A549 (cell line): Measurements from ENCODE around the gene BCL2L2. TPM values are rescaled to one million over a fixed set of nuclear protein-coding genes. Genes with fewer than 3 reads are reported as not detected.
A peak's percentile ranks its signal among the peaks of the same experiment; 100 is the strongest.

ENCODE experiments used
- ATAC-seq, 2 experiments: fragments of 200-7000 bp in 1 of 2; fragments of >200 bp in 1 of 2; cut with Nextera tagmentation in 1 of 2; cut with Tn5 transposase in 1 of 2; 3 replicates each; pipeline versions ENCODE4 v1.8.0 to v1.9.1; 2018 to 2020; ENCODE audit warnings: mild to moderate bottlenecking in 1 of 2, moderate library complexity in 1 of 2
- CTCF ChIA-PET: fragments of 300-600 bp; sonication (Branson Sonifier 250); formaldehyde crosslinking; extraction: SDS; loops from one replicate; lab custom pipeline; 2021; ENCODE audit warnings: antibody characterized with exemption, inconsistent platforms; lab: Yijun Ruan, JAX
- POLR2A ChIA-PET: fragments of 350-600 bp; formaldehyde crosslinking; extraction: SDS; loops from one replicate; lab custom pipeline; 2021; ENCODE audit warnings: antibody characterized with exemption, inconsistent platforms; lab: Yijun Ruan, JAX
- DNase-seq, 2 experiments: peaks; one replicate each; pipeline versions ENCODE4 v3.0.0 to v3.0.0-alpha.2; 2011 to 2016; ENCODE audit warnings: low read depth in 1 of 2, low spot score in 1 of 2
- FAIRE-seq: peaks from 2 replicates; lab custom pipeline; 2011; peaks lifted over from hg19 to GRCh38; lab: Jason Lieb, UNC
- H3K27ac ChIP-seq, 2 experiments: fragments of >200 bp; sonication (Bioruptor Twin); formaldehyde crosslinking; 3 replicates each; pipeline ENCODE4 v1.5.1; 2016 to 2017
- H3K4me1 ChIP-seq: fragments of >200 bp; sonication (Bioruptor Twin); formaldehyde crosslinking; 3 replicates; pipeline ENCODE4 v1.6.1; 2016
- H3K4me2 ChIP-seq: fragments of >200 bp; sonication (Bioruptor Twin); formaldehyde crosslinking; 3 replicates; pipeline ENCODE4 v1.6.1; 2016
- H3K4me3 ChIP-seq: fragments of >200 bp; sonication (Bioruptor Twin); formaldehyde crosslinking; 3 replicates; pipeline ENCODE4 v1.5.1; 2016
- H3K9me3 ChIP-seq: fragments of >200 bp; sonication (Bioruptor Twin); formaldehyde crosslinking; 3 replicates; pipeline ENCODE4 v1.6.1; 2016
- CEBPB ChIP-seq, 2 experiments: fragments of >200 bp in 1 of 2; sonication (Bioruptor Twin) in 1 of 2; formaldehyde crosslinking in 1 of 2; IDR thresholded peaks; 2 replicates each; pipeline ENCODE4 v1.6.1; 2012 to 2016
- CTCF ChIP-seq: fragments of >200 bp; sonication (Bioruptor Twin); formaldehyde crosslinking; IDR thresholded peaks from 3 replicates; pipeline ENCODE4 v1.5.1; 2016
- EHMT2 ChIP-seq: fragments of 200-600 bp; sonication (generic); IDR thresholded peaks from 2 replicates; pipeline ENCODE4 v1.6.1; 2016; ENCODE audit warnings: antibody characterized with exemption, low read depth, mild to moderate bottlenecking, moderate library complexity
- ESRRA ChIP-seq: fragments of 150-350 bp; IDR thresholded peaks from 2 replicates; pipeline ENCODE4 v1.6.1; 2014; ENCODE audit warnings: mild to moderate bottlenecking, low read length, borderline replicate concordance
- HEYL ChIP-seq: fragments of 250-450 bp; sonication (Bioruptor Pico); IDR thresholded peaks from 2 replicates; pipeline ENCODE4 v1.8.0; 2021; ENCODE audit warnings: mild to moderate bottlenecking, moderate library complexity
- HOXA7 ChIP-seq: fragments of 250-450 bp; sonication (Bioruptor Pico); IDR thresholded peaks from 2 replicates; pipeline ENCODE4 v1.5.0; 2020; ENCODE audit warnings: mild to moderate bottlenecking, moderate library complexity
- KDM1A ChIP-seq: fragments of 200-600 bp; sonication (generic); IDR thresholded peaks from 2 replicates; pipeline ENCODE4 v1.6.1; 2016; ENCODE audit warnings: low read depth, mild to moderate bottlenecking
- MAFK ChIP-seq: fragments of 450-650 bp; IDR thresholded peaks from 2 replicates; pipeline ENCODE4 v1.6.1; 2014; ENCODE audit not compliant: partially characterized antibody
- MAZ ChIP-seq: fragments of 150-350 bp; IDR thresholded peaks from 2 replicates; pipeline ENCODE4 v1.6.1; 2014; ENCODE audit warnings: antibody characterized with exemption, low read depth, low read length, borderline replicate concordance
- NFE2L2 ChIP-seq: fragments of 150-350 bp; conservative IDR thresholded peaks from 2 replicates; pipeline ENCODE4 v1.6.1; 2014; ENCODE audit warnings: low read length
- POLR2A ChIP-seq: IDR thresholded peaks from 2 replicates; pipeline ENCODE4 v1.6.1; 2012; ENCODE audit warnings: mild to moderate bottlenecking, low read length
- RAD21 ChIP-seq, 2 experiments: fragments of >200 bp in 1 of 2; sonication (Bioruptor Twin) in 1 of 2; formaldehyde crosslinking in 1 of 2; IDR thresholded peaks in 1 of 2; conservative IDR thresholded peaks in 1 of 2; 2 replicates in 1 of 2; 3 replicates in 1 of 2; pipeline ENCODE4 v1.6.1; 2012 to 2018; ENCODE audit warnings: inconsistent platforms in 1 of 2
- RFX5 ChIP-seq: fragments of 450-650 bp; IDR thresholded peaks from 2 replicates; pipeline ENCODE4 v1.7.1; 2014; ENCODE audit warnings: antibody characterized with exemption, mild to moderate bottlenecking, moderate library complexity
- USF2 ChIP-seq: fragments of 450-650 bp; IDR thresholded peaks from 2 replicates; pipeline ENCODE4 v1.6.1; 2014; ENCODE audit warnings: antibody characterized with exemption
- ZC3H11A ChIP-seq: fragments of 450-650 bp; IDR thresholded peaks from 2 replicates; pipeline ENCODE4 v1.6.1; 2014; ENCODE audit warnings: antibody characterized with exemption, mild to moderate bottlenecking
- ZFP36 ChIP-seq: fragments of 450-650 bp; IDR thresholded peaks from 2 replicates; pipeline ENCODE4 v1.6.1; 2014; ENCODE audit warnings: borderline replicate concordance; ENCODE audit not compliant: partially characterized antibody
- WGBS: methylation state at CpG from one replicate; pipeline ENCODE4 v1.1.6; 2017; ENCODE audit errors: missing lambda C conversion rate; 5-methylcytosine and 5-hydroxymethylcytosine counted together
- polyA plus RNA-seq, 4 experiments: library from polyadenylated mRNA; depleted of rRNA in 3 of 4; stranded (reverse); fragments of >200 nt; fragmentation: RNase III in 1 of 4; extraction: RNeasy Plus Mini Kit Qiagen cat#74134 plus additional on column Dnase treatment in 1 of 4; gene quantifications; 2 replicates in 3 of 4; 3 replicates in 1 of 4; pipeline ENCODE4 v1.2.3, GENCODE V29; 2011 to 2017
- TF ChIP-seq, protein P1 (sequence below): fragments of >200 bp; sonication (Bioruptor Twin); formaldehyde crosslinking; IDR thresholded peaks from 2 replicates; pipeline ENCODE4 v1.6.1; 2016
- TF ChIP-seq, protein P2 (sequence below): fragments of 200-600 bp; sonication (generic); IDR thresholded peaks from 2 replicates; pipeline ENCODE4 v1.6.1; 2016; ENCODE audit warnings: antibody characterized with exemption, mild to moderate bottlenecking, moderate library complexity
- TF ChIP-seq, protein P3 (sequence below): fragments of 150-350 bp; IDR thresholded peaks from 2 replicates; pipeline ENCODE4 v1.6.1; 2014; ENCODE audit warnings: low read depth, mild to moderate bottlenecking, low read length
- TF ChIP-seq, protein P4 (sequence below): fragments of 250-450 bp; sonication (Bioruptor Pico); IDR thresholded peaks from 2 replicates; pipeline ENCODE4 v1.5.0; 2021; ENCODE audit warnings: mild to moderate bottlenecking, moderate library complexity, borderline replicate concordance

The BCL2L2 gene
- polyA plus RNA-seq, 2 of the 4 experiments (the other 2 are of a cell fraction) = 17.8 to 25.4 TPM

GRCh38 chr14:23339506-23340268 is 33.1 kb downstream of the BCL2L2 start:
- CTCF ChIA-PET = interaction anchor here (1.3 to 14.7 kb wide), 2 partner anchors 11 to 39 kb away, joined by 3 to 186 read pairs; partner anchors contain the start of gene CMTM5
- TF ChIP-seq POLR2A (no peak), ZFP36 (peak; percentile 65), MAZ (no peak)
- TF ChIP-seq, all 56 proteins: peak for 1
- FAIRE-seq = no peak
- no peak for DNase-seq
- Histone ChIP-seq H3K27ac (no peak overlapping the region), H3K4me3 (no peak overlapping the region), H3K4me1 (no peaks in the 10 kb centered on the region), H3K4me2 (no peak overlapping the region), H3K9me3 (peaks cover 36% of the 10 kb centered on the region)
- ATAC-seq = no peak
- POLR2A ChIA-PET = no interaction called here
- WGBS = 3% methylated on average over 1 of the region's 1 CpG

GRCh38 chr14:23344481-23344880 is 37.8 kb downstream of the BCL2L2 start:
- CTCF ChIA-PET = interaction anchor here (1.0 to 5.0 kb wide), 4 partner anchors 16 to 35 kb away, joined by 3 to 20 read pairs (median 6); no protein-coding TSS in a partner anchor

More at GRCh38 chr14:23344481-23344880, 37.8 kb downstream of the BCL2L2 start:
- 18% methylated on average over 3 of the region's 3 CpGs for WGBS
- H3K4me3 ChIP-seq = no peak overlapping the region
- H3K4me2 ChIP-seq = no peak overlapping the region
- DNase-seq = no peak
- no peak overlapping the region for H3K27ac ChIP-seq
- no peak for FAIRE-seq
- 0 out of 6 replicates have a peak, but pooled peaks of 1 of the 2 experiments have one; percentile 36 for ATAC-seq
- POLR2A ChIA-PET = no interaction called here
- peaks cover 24% of the 10 kb centered on the region for H3K9me3 ChIP-seq
- TF ChIP-seq EHMT2 (no peak), CTCF (no peak), NFE2L2 (no peak), HEYL (no peak), USF2 (no peak), RFX5 (no peak), RAD21 (conservative IDR thresholded peaks at IDR 0.05 in 1 of 2, IDR thresholded peaks at IDR 0.05 in 1 of 2) (no peak), ESRRA (no peak), KDM1A (no peak), MAFK (no peak), HOXA7 (CRISPR knock-in tag) (no peak), ZC3H11A (no peak), CEBPB (IDR thresholded peaks at IDR 0.05) (no peak), POLR2A (no peak)
- TF ChIP-seq, protein P1, sequence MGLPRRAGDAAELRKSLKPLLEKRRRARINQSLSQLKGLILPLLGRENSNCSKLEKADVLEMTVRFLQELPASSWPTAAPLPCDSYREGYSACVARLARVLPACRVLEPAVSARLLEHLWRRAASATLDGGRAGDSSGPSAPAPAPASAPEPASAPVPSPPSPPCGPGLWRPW = no peak
- TF ChIP-seq, protein P2, sequence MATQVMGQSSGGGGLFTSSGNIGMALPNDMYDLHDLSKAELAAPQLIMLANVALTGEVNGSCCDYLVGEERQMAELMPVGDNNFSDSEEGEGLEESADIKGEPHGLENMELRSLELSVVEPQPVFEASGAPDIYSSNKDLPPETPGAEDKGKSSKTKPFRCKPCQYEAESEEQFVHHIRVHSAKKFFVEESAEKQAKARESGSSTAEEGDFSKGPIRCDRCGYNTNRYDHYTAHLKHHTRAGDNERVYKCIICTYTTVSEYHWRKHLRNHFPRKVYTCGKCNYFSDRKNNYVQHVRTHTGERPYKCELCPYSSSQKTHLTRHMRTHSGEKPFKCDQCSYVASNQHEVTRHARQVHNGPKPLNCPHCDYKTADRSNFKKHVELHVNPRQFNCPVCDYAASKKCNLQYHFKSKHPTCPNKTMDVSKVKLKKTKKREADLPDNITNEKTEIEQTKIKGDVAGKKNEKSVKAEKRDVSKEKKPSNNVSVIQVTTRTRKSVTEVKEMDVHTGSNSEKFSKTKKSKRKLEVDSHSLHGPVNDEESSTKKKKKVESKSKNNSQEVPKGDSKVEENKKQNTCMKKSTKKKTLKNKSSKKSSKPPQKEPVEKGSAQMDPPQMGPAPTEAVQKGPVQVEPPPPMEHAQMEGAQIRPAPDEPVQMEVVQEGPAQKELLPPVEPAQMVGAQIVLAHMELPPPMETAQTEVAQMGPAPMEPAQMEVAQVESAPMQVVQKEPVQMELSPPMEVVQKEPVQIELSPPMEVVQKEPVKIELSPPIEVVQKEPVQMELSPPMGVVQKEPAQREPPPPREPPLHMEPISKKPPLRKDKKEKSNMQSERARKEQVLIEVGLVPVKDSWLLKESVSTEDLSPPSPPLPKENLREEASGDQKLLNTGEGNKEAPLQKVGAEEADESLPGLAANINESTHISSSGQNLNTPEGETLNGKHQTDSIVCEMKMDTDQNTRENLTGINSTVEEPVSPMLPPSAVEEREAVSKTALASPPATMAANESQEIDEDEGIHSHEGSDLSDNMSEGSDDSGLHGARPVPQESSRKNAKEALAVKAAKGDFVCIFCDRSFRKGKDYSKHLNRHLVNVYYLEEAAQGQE = no peak
- TF ChIP-seq, protein P3, sequence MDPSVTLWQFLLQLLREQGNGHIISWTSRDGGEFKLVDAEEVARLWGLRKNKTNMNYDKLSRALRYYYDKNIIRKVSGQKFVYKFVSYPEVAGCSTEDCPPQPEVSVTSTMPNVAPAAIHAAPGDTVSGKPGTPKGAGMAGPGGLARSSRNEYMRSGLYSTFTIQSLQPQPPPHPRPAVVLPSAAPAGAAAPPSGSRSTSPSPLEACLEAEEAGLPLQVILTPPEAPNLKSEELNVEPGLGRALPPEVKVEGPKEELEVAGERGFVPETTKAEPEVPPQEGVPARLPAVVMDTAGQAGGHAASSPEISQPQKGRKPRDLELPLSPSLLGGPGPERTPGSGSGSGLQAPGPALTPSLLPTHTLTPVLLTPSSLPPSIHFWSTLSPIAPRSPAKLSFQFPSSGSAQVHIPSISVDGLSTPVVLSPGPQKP = no peak
- TF ChIP-seq, protein P4, sequence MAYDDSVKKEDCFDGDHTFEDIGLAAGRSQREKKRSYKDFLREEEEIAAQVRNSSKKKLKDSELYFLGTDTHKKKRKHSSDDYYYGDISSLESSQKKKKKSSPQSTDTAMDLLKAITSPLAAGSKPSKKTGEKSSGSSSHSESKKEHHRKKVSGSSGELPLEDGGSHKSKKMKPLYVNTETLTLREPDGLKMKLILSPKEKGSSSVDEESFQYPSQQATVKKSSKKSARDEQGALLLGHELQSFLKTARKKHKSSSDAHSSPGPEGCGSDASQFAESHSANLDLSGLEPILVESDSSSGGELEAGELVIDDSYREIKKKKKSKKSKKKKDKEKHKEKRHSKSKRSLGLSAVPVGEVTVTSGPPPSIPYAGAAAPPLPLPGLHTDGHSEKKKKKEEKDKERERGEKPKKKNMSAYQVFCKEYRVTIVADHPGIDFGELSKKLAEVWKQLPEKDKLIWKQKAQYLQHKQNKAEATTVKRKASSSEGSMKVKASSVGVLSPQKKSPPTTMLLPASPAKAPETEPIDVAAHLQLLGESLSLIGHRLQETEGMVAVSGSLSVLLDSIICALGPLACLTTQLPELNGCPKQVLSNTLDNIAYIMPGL (CRISPR knock-in tag) = no peak
- TF ChIP-seq, all 56 proteins: peak for 0
- no peaks in the 10 kb centered on the region for H3K4me1 ChIP-seq
